DOHH2 (cell line): ENCODE measurements around the gene RPS2.

Source experiments
- H3F3A ChIP-seq: fragments of 200-600 bp; sonication (generic), shearing (Covaris generic); 2 replicates; pipeline ENCODE4 v1.6.0; 2016; ENCODE audit warnings: antibody characterized with exemption, mild to moderate bottlenecking; ENCODE audit not compliant: control insufficient read depth, insufficient read depth
- H3K27ac ChIP-seq: fragments of 200-600 bp; sonication (generic); 2 replicates; pipeline ENCODE4 v1.5.1; 2014; ENCODE audit warnings: low read depth, mild to moderate bottlenecking, low read length, moderate library complexity
- H3K27me3 ChIP-seq: fragments of 200-600 bp; sonication (generic); 2 replicates; pipeline ENCODE4 v1.6.1; 2014; ENCODE audit warnings: mild to moderate bottlenecking, low read length, mixed read lengths; ENCODE audit not compliant: control insufficient read depth
- H3K36me3 ChIP-seq: fragments of 200-600 bp; sonication (generic); 2 replicates; pipeline ENCODE4 v1.6.1; 2014; ENCODE audit warnings: mild to moderate bottlenecking, low read length, moderate library complexity, mixed read lengths; ENCODE audit not compliant: control insufficient read depth
- H3K4me1 ChIP-seq: fragments of 200-600 bp; sonication (generic); 2 replicates; pipeline ENCODE4 v1.6.1; 2014; ENCODE audit warnings: mild to moderate bottlenecking, low read length, mixed read lengths; ENCODE audit not compliant: control insufficient read depth
- H3K4me2 ChIP-seq: fragments of 200-600 bp; sonication (generic); 2 replicates; pipeline ENCODE4 v1.6.0; 2014; ENCODE audit warnings: mild to moderate bottlenecking, low read length, moderate library complexity
- H3K4me3 ChIP-seq: fragments of 200-600 bp; sonication (generic); 2 replicates; pipeline ENCODE4 v1.5.1; 2014; ENCODE audit warnings: mild to moderate bottlenecking, low read length, mixed read lengths
- H3K79me2 ChIP-seq: fragments of 200-600 bp; sonication (generic); 2 replicates; pipeline ENCODE4 v1.6.1; 2014; ENCODE audit warnings: mild to moderate bottlenecking, low read length, mixed read lengths; ENCODE audit not compliant: control insufficient read depth
- H3K9me2 ChIP-seq: fragments of 200-600 bp; sonication (generic); replicated peaks from 2 replicates; pipeline ENCODE4 v1.6.1; 2014; ENCODE audit warnings: mild to moderate bottlenecking, low read length, mixed read lengths; ENCODE audit not compliant: control insufficient read depth
- H3K9me3 ChIP-seq: fragments of 200-600 bp; sonication (generic); 2 replicates; pipeline ENCODE4 v1.6.1; 2014; ENCODE audit warnings: antibody characterized with exemption, low read length, mixed read lengths; ENCODE audit not compliant: control insufficient read depth, insufficient read depth
- H4K20me1 ChIP-seq: fragments of 200-600 bp; sonication (generic); 2 replicates; pipeline ENCODE4 v1.6.0; 2014; ENCODE audit warnings: low read depth, mild to moderate bottlenecking, antibody characterized with exemption, low read length, moderate library complexity; ENCODE audit not compliant: control insufficient read depth, insufficient read depth
- EZH2phosphoT487 ChIP-seq: fragments of 200-600 bp; sonication (generic); IDR thresholded peaks from 2 replicates; pipeline ENCODE4 v1.6.1; 2017; ENCODE audit warnings: borderline replicate concordance, mild to moderate bottlenecking, antibody characterized with exemption, low read length, moderate library complexity, mixed read lengths
- TF ChIP-seq, protein P1 (sequence below): fragments of 200-600 bp; sonication (generic); IDR thresholded peaks from one replicate; pipeline ENCODE4 v1.5.1; 2014; ENCODE audit warnings: antibody characterized with exemption, mild to moderate bottlenecking, low read depth, low read length; ENCODE audit not compliant: poor library complexity, severe bottlenecking

The RPS2 gene

DNA sequence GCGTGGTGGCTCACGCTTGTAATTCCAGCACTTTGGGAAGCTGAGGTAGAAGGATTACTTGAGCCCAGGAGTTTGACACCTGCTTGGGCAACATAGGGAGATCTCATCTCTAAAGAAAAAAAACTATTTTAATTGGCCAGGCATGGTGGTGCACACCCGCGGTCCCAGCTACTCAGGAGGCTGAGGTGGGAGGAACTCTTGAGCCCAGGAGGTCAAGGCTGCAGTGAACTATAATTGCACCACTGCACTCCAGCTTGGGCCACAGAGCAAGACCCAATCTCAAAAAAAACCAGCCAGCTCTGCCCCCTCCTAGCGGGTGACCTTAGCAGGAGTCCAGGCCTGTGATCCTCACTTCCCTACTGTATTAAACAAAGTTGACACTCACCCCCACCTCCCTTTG is 40.5 kb downstream of the RPS2 start:
- Histone ChIP-seq H3F3A (no peaks in the 10 kb centered on the region), H3K4me3 (no peak overlapping the region), H3K79me2 (no peaks in the 10 kb centered on the region), H4K20me1 (no peaks in the 10 kb centered on the region), H3K9me3 (no peaks in the 10 kb centered on the region), H3K27me3 (no peaks in the 10 kb centered on the region), H3K9me2 (no peaks in the 10 kb centered on the region), H3K4me2 (no peak overlapping the region), H3K36me3 (no peaks in the 10 kb centered on the region), H3K27ac (no peak overlapping the region), H3K4me1 (peaks cover 2% of the 10 kb centered on the region; the same call in 1 of the 2 replicates)
- TF ChIP-seq, protein P1, sequence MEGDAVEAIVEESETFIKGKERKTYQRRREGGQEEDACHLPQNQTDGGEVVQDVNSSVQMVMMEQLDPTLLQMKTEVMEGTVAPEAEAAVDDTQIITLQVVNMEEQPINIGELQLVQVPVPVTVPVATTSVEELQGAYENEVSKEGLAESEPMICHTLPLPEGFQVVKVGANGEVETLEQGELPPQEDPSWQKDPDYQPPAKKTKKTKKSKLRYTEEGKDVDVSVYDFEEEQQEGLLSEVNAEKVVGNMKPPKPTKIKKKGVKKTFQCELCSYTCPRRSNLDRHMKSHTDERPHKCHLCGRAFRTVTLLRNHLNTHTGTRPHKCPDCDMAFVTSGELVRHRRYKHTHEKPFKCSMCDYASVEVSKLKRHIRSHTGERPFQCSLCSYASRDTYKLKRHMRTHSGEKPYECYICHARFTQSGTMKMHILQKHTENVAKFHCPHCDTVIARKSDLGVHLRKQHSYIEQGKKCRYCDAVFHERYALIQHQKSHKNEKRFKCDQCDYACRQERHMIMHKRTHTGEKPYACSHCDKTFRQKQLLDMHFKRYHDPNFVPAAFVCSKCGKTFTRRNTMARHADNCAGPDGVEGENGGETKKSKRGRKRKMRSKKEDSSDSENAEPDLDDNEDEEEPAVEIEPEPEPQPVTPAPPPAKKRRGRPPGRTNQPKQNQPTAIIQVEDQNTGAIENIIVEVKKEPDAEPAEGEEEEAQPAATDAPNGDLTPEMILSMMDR: no peak
- no peak for TF ChIP-seq EZH2phosphoT487

DNA sequence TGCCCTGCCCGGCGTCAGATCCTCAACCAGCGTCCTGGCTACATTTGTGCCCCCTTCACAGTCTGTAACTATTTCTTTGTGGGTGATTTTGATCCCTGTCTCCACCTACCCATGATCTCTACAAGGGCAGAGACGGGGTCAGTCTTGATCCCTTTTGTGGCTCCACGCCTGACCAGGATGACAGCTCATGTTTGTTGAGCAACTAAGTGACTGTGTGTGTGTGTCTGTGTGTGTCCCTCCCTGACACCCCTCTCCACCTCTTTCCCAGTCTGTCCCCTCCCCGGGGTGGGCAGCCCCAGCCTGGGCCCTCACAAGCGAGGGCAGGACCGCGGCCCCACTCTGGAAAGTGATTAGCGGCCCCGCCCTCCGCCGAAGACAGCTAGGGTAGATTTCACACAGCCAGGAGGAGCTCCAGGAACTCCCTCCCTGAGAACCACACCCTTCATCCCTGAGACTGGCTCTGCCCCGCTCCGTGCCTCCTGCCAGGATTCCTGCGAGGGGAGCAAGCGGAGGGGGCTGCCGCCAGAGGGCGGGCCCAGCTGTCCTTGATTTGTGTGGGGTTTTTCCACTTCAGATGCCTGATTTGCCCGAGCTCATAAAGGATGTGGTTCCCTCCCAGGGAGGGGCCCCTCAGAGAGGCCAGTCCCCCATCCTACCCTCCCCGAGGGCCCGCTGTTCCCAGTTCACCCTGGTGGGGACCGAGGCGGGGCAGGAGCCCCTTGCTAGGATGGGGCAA is 41.2 kb downstream of the RPS2 start:
- Histone ChIP-seq H3K9me2 (no peaks in the 10 kb centered on the region), H3K9me3 (no peaks in the 10 kb centered on the region), H3K36me3 (no peaks in the 10 kb centered on the region), H3K27ac (no peak overlapping the region), H3K4me3 (no peak overlapping the region), H3K4me2 (no peak overlapping the region), H3K4me1 (no peaks in the 10 kb centered on the region), H3K79me2 (no peaks in the 10 kb centered on the region), H3K27me3 (no peaks in the 10 kb centered on the region), H4K20me1 (no peaks in the 10 kb centered on the region), H3F3A (no peaks in the 10 kb centered on the region)
- TF ChIP-seq, protein P1: no peak
- TF ChIP-seq EZH2phosphoT487: no peak

DNA sequence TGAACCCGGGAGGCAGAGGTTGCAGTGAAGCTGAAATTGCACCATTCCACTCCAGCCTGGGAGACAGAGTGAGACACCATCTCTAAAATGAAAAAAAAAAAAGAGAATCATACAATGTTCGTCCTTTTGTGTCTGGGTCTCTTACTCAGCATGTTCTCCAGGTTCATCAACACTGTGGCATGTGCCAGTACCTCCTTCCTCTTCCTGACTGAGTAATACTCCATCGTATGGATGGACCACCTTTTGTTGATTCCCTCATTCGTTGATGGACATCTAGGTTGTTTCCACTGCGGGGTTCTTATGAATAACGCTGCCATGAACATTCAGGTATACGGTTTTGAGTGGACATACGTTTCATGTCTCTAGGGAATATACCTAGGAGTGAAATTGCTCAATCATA is 42.3 kb downstream of the RPS2 start:
- no peak overlapping the region for H3K4me3 ChIP-seq
- H3F3A ChIP-seq: no peaks in the 10 kb centered on the region
- no peaks in the 10 kb centered on the region for H3K9me3 ChIP-seq
- H3K4me2 ChIP-seq: no peak overlapping the region
- H3K4me1 ChIP-seq: no peaks in the 10 kb centered on the region
- H3K27me3 ChIP-seq: no peaks in the 10 kb centered on the region
- no peaks in the 10 kb centered on the region for H3K36me3 ChIP-seq
- H4K20me1 ChIP-seq: no peaks in the 10 kb centered on the region
- no peaks in the 10 kb centered on the region for H3K9me2 ChIP-seq
- TF ChIP-seq, protein P1: no peak
- no peak for TF ChIP-seq EZH2phosphoT487
- H3K27ac ChIP-seq: no peak overlapping the region
- no peaks in the 10 kb centered on the region for H3K79me2 ChIP-seq
